ENCODE results near the gene SNX17.

SNX17 gene

GRCh38 chr2:27363933-27364332, 6.5 kb upstream of the SNX17 start:
- in situ Hi-C loops (cut with HindIII; ENCODE audit: low sequenced_read_pairs): no loop called here

- in situ Hi-C loops (cut with HindIII; ENCODE audit: low sequenced_read_pairs): no loop called here
Observed at GRCh38 chr2:27369471-27370025, 868 bp upstream of the SNX17 start.

- in situ Hi-C loops (cut with HindIII; ENCODE audit: low sequenced_read_pairs): no loop called here
Observed at GRCh38 chr2:27370816-27371620, 602 bp downstream of the SNX17 start.

- in situ Hi-C loops (cut with HindIII; ENCODE audit: low sequenced_read_pairs): no loop called here
Observed at GRCh38 chr2:27372937-27373336, 2.5 kb downstream of the SNX17 start.

- in situ Hi-C loops (cut with HindIII; ENCODE audit: low sequenced_read_pairs): no loop called here
Observed at GRCh38 chr2:27373567-27373966, 3.2 kb downstream of the SNX17 start.

GRCh38 chr2:27375513-27376099, 5.2 kb downstream of the SNX17 start:
- in situ Hi-C loops (cut with HindIII; ENCODE audit: low sequenced_read_pairs): no loop called here

- in situ Hi-C loops (cut with HindIII; ENCODE audit: low sequenced_read_pairs): no loop called here
Observed at GRCh38 chr2:27376151-27376865, 5.9 kb downstream of the SNX17 start.

GRCh38 chr2:27376866-27377617, 6.6 kb downstream of the SNX17 start:
- in situ Hi-C loops (cut with HindIII; ENCODE audit: low sequenced_read_pairs): no loop called here

GRCh38 chr2:27377618-27378095, 7.2 kb downstream of the SNX17 start:
- in situ Hi-C loops (cut with HindIII; ENCODE audit: low sequenced_read_pairs): no loop called here

- in situ Hi-C loops (cut with HindIII; ENCODE audit: low sequenced_read_pairs): no loop called here
Observed at GRCh38 chr2:27378096-27378808, 7.8 kb downstream of the SNX17 start.

- in situ Hi-C loops (cut with HindIII; ENCODE audit: low sequenced_read_pairs): no loop called here
Observed at GRCh38 chr2:27378809-27379290, 8.4 kb downstream of the SNX17 start.

- in situ Hi-C loops (cut with HindIII; ENCODE audit: low sequenced_read_pairs): no loop called here
Observed at GRCh38 chr2:27379383-27379835, 9.0 kb downstream of the SNX17 start.

- in situ Hi-C loops (cut with HindIII; ENCODE audit: low sequenced_read_pairs): loop anchor here (5.0 kb wide), 1 partner anchor 38 kb away; no protein-coding TSS in a partner anchor
Observed at GRCh38 chr2:27379836-27380625, 9.6 kb downstream of the SNX17 start.

- in situ Hi-C loops (cut with HindIII; ENCODE audit: low sequenced_read_pairs): loop anchor here (5.0 kb wide), 1 partner anchor 39 kb away; no protein-coding TSS in a partner anchor
Observed at GRCh38 chr2:27380626-27381545, 10.5 kb downstream of the SNX17 start, which contains the start of gene ZNF513. Gene ZNF513 (minus strand): TSS chr2:27380734. CDS start chr2:27380526, 208 bp downstream.

- in situ Hi-C loops (cut with HindIII; ENCODE audit: low sequenced_read_pairs): loop anchor here (5.0 kb wide), 1 partner anchor 39 kb away; no protein-coding TSS in a partner anchor
Observed at GRCh38 chr2:27381577-27382181, 11.3 kb downstream of the SNX17 start.

GRCh38 chr2:27390822-27391679, 20.6 kb downstream of the SNX17 start:
- in situ Hi-C loops (cut with HindIII; ENCODE audit: low sequenced_read_pairs): no loop called here

All from endothelial cell of hepatic sinusoid (primary cell).